WTC11 (cell line): Measurements from ENCODE around the gene POLE2. TPM values are rescaled to one million over a fixed set of nuclear protein-coding genes. Genes with fewer than 3 reads are reported as not detected.
"Not testable (repeated sequence)": the region's sequence is repeated elsewhere in the genome, so short reads cannot be mapped to it uniquely, and the experiment has no call there.

ENCODE experiments used
- ATAC-seq: fragments of 200-7000 bp; cut with Tn5 transposase; 2 replicates; pipeline ENCODE4 v1.10.0; 2021; ENCODE audit warnings: mild to moderate bottlenecking, moderate library complexity
- CTCF ChIA-PET: fragments of 300-600 bp; sonication (Branson Sonifier 250); formaldehyde crosslinking; loops from one replicate; lab custom pipeline; 2021; ENCODE audit warnings: antibody characterized with exemption; lab: Charles Lee
- POLR2A ChIA-PET: fragments of 350-600 bp; sonication (Branson Sonifier 250); formaldehyde crosslinking; loops from one replicate; lab custom pipeline; 2021; ENCODE audit warnings: antibody characterized with exemption; lab: Charles Lee
- DNase-seq: peaks from one replicate; pipeline ENCODE4 v3.0.0; 2021; ENCODE audit warnings: low spot score
- H3K27ac Mint-ChIP-seq: 2 replicates; pipeline ENCODE4 v1.8.0; 2021; ENCODE audit warnings: mixed read lengths
- H3K27me3 Mint-ChIP-seq: 2 replicates; pipeline ENCODE4 v1.8.0; 2021; ENCODE audit warnings: low read depth, mild to moderate bottlenecking, moderate library complexity, mixed read lengths
- H3K36me3 Mint-ChIP-seq: 2 replicates; pipeline ENCODE4 v1.8.0; 2021; ENCODE audit warnings: mixed read lengths
- H3K4me1 Mint-ChIP-seq: 2 replicates; pipeline ENCODE4 v1.8.0; 2022; ENCODE audit warnings: mixed read lengths
- H3K4me3 Mint-ChIP-seq: 2 replicates; pipeline ENCODE4 v1.8.0; 2021; ENCODE audit warnings: mild to moderate bottlenecking, moderate library complexity, mixed read lengths
- H3K9me3 Mint-ChIP-seq: 2 replicates; pipeline ENCODE4 v1.8.0; 2021; ENCODE audit warnings: mixed read lengths
- ESRRA ChIP-seq: sonication (generic); formaldehyde crosslinking; IDR thresholded peaks from 2 replicates; pipeline ENCODE4 v1.8.1; 2022; ENCODE audit warnings: mild to moderate bottlenecking, missing genetic modification reagents, borderline replicate concordance
- FOXK1 ChIP-seq: sonication (generic); formaldehyde crosslinking; IDR thresholded peaks from 2 replicates; pipeline ENCODE4 v1.8.0; 2022; ENCODE audit warnings: mild to moderate bottlenecking, moderate library complexity, missing genetic modification reagents
- GABPB1 ChIP-seq: sonication (generic); formaldehyde crosslinking; IDR thresholded peaks from 2 replicates; pipeline ENCODE4 v1.8.1; 2023; ENCODE audit warnings: mild to moderate bottlenecking, missing genetic modification reagents
- NFATC4 ChIP-seq: fragments of 250-450 bp; sonication (Bioruptor Pico); IDR thresholded peaks from 2 replicates; pipeline ENCODE4 v1.9.0; 2021; ENCODE audit warnings: mild to moderate bottlenecking
- NR2C2 ChIP-seq: sonication (generic); formaldehyde crosslinking; IDR thresholded peaks from 2 replicates; pipeline ENCODE4 v1.8.0; 2022; ENCODE audit warnings: mild to moderate bottlenecking, missing genetic modification reagents
- SMAD3 ChIP-seq: sonication (generic); formaldehyde crosslinking; IDR thresholded peaks from 2 replicates; pipeline ENCODE4 v1.8.0; 2022; ENCODE audit warnings: missing genetic modification reagents, mild to moderate bottlenecking, borderline replicate concordance
- SP1 ChIP-seq: sonication (generic); formaldehyde crosslinking; conservative IDR thresholded peaks from 2 replicates; pipeline ENCODE4 v1.8.1; 2022; ENCODE audit warnings: missing genetic modification reagents
- TCF7 ChIP-seq: sonication (generic); formaldehyde crosslinking; IDR thresholded peaks from 2 replicates; pipeline ENCODE4 v1.8.0; 2022; ENCODE audit warnings: mild to moderate bottlenecking, low read depth, missing genetic modification reagents, moderate library complexity
- TP53 ChIP-seq: sonication (generic); formaldehyde crosslinking; IDR thresholded peaks from 2 replicates; pipeline ENCODE4 v1.8.1; 2023; ENCODE audit warnings: mild to moderate bottlenecking, missing genetic modification reagents
- ZNF121 ChIP-seq: sonication (generic); formaldehyde crosslinking; IDR thresholded peaks from 2 replicates; pipeline ENCODE4 v1.8.0; 2023; ENCODE audit warnings: missing genetic modification reagents
- ZNF138 ChIP-seq: sonication (generic); formaldehyde crosslinking; conservative IDR thresholded peaks from 2 replicates; pipeline ENCODE4 v1.8.1; 2022; ENCODE audit warnings: mild to moderate bottlenecking, moderate library complexity, missing genetic modification reagents
- ZNF263 ChIP-seq: sonication (generic); formaldehyde crosslinking; IDR thresholded peaks from 2 replicates; pipeline ENCODE4 v1.8.1; 2022; ENCODE audit warnings: low read depth, mild to moderate bottlenecking, moderate library complexity, missing genetic modification reagents
- ZNF396 ChIP-seq: fragments of 250-450 bp; sonication (Bioruptor Pico); IDR thresholded peaks from 2 replicates; pipeline ENCODE4 v1.8.0; 2021; ENCODE audit warnings: mild to moderate bottlenecking, moderate library complexity, borderline replicate concordance
- total RNA-seq: library from RNA; stranded (reverse); gene quantifications from 3 replicates; pipeline ENCODE4 v1.2.3, GENCODE V29; 2021
- TF ChIP-seq, protein P1 (sequence below): sonication (generic); formaldehyde crosslinking; IDR thresholded peaks from 2 replicates; pipeline ENCODE4 v1.8.1; 2023; ENCODE audit warnings: mild to moderate bottlenecking, moderate library complexity, missing genetic modification reagents
- TF ChIP-seq, protein P2 (sequence below): sonication (generic); formaldehyde crosslinking; IDR thresholded peaks from 2 replicates; pipeline ENCODE4 v1.8.1; 2023; ENCODE audit warnings: mild to moderate bottlenecking, missing genetic modification reagents
- TF ChIP-seq, protein P3 (sequence below): sonication (generic); formaldehyde crosslinking; IDR thresholded peaks from 2 replicates; pipeline ENCODE4 v1.8.0; 2023; ENCODE audit warnings: missing genetic modification reagents, mild to moderate bottlenecking, borderline replicate concordance
- TF ChIP-seq, protein P4 (sequence below): sonication (generic); formaldehyde crosslinking; IDR thresholded peaks from 2 replicates; pipeline ENCODE4 v1.8.1; 2023; ENCODE audit warnings: mild to moderate bottlenecking, missing genetic modification reagents, moderate library complexity

POLE2 gene
- total RNA-seq, 1 experiment from 2014 or later, result 24.6 TPM

DNA sequence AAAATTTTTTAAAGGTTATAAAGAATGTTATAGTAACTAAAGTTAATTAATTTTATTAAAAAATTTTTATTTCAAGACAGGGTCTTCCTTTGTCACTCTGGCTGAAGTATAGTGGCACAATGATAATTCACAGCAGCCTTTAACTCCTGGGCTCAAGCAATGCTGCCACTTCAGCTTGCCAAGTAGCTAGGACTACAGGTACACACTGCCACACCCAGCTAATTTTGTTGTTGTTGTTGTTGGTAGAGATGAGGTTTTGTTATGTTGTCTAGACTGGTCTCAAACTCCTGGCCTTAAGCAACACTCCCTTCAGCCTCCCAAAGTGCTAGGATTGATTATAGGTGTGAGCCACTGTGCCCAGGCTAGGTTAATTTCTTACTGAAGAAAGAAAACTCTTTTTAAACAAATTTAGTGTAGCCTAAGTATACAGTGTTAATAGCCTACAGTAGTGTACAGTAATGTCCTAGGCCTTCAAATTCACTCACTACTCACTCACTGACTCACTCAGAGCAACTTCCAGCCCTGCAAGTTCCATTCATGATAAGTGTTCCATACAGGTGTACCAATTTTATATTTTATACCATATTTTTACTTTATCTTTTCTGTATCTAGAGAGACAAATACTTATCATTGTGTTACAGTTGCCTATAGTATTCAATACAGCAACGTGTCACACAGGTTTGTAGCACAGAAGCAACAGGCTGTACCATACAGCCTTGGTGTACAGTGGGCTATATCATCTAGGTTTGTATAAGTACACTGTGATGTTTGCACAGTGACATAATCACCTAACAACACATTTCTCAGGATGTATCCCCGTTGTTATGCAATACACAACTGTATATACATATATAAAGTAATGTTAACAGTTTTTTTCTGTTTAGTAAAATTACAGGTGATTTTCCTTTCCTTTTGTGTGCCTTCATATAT is 28.2 kb downstream of the POLE2 start (continued):
- TF ChIP-seq GABPB1 (CRISPR knock-in tag) (0 out of 2 replicates have a peak, but pooled peaks have one; percentile 25), SMAD3 (CRISPR knock-in tag) (no peak), TP53 (CRISPR knock-in tag) (no peak)
- TF ChIP-seq, protein P1, sequence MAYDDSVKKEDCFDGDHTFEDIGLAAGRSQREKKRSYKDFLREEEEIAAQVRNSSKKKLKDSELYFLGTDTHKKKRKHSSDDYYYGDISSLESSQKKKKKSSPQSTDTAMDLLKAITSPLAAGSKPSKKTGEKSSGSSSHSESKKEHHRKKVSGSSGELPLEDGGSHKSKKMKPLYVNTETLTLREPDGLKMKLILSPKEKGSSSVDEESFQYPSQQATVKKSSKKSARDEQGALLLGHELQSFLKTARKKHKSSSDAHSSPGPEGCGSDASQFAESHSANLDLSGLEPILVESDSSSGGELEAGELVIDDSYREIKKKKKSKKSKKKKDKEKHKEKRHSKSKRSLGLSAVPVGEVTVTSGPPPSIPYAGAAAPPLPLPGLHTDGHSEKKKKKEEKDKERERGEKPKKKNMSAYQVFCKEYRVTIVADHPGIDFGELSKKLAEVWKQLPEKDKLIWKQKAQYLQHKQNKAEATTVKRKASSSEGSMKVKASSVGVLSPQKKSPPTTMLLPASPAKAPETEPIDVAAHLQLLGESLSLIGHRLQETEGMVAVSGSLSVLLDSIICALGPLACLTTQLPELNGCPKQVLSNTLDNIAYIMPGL (CRISPR knock-in tag), result no peak
- TF ChIP-seq, all 79 proteins: peak for 1

DNA sequence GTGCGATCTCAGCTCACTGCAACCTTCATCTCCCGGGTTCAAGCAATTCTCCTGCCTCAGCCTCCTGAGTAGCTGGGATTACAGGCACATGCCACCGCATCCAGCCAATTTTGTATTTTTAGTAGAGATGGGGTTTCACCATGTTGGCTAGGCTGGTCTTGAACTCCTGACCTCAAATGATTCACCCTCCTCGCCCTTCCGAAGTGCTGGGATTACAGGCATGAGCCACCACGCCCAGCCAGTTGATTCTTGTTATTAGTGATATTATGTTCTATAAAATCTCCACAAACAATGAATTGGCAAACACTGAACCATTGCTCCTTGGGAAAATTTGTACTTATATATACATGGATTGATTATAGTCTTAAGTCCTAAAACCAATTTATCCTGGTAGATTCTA is 30.5 kb downstream of the POLE2 start:
- H3K9me3 Mint-ChIP-seq, H3K36me3 Mint-ChIP-seq, DNase-seq, CTCF ChIA-PET, H3K27me3 Mint-ChIP-seq, POLR2A ChIA-PET, H3K4me3 Mint-ChIP-seq, H3K4me1 Mint-ChIP-seq, H3K27ac Mint-ChIP-seq, ATAC-seq: not testable (repeated sequence)

DNA sequence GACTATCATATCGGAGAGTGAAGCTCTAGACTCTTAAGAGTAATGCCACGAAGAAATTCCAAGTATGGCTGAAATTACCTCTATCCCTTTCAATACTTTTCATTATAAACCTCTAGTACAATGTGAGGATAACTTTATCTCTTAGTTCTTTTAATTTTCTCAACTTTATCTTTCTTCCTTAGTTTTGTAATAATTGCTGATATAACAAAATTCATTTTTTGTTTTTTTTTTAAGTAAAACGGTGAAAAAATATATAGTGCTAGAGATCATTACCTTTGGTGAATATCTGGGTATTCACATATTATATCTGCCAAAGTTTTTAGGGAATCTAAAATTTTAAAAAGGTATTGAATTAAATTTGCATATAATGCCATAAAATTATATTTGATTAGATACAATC is 33.5 kb downstream of the POLE2 start:
- Mint-ChIP-seq H3K4me1 (no peaks in the 10 kb centered on the region), H3K27me3 (no peaks in the 10 kb centered on the region), H3K4me3 (no peak overlapping the region), H3K27ac (no peak overlapping the region), H3K36me3 (peaks cover 14% of the 10 kb centered on the region), H3K9me3 (no peaks in the 10 kb centered on the region)
- DNase-seq (no peak), ATAC-seq (no peak)
- TF ChIP-seq, protein P2, sequence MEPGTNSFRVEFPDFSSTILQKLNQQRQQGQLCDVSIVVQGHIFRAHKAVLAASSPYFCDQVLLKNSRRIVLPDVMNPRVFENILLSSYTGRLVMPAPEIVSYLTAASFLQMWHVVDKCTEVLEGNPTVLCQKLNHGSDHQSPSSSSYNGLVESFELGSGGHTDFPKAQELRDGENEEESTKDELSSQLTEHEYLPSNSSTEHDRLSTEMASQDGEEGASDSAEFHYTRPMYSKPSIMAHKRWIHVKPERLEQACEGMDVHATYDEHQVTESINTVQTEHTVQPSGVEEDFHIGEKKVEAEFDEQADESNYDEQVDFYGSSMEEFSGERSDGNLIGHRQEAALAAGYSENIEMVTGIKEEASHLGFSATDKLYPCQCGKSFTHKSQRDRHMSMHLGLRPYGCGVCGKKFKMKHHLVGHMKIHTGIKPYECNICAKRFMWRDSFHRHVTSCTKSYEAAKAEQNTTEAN (CRISPR knock-in tag), result no peak
- TF ChIP-seq ZNF138 (no peak), ESRRA (no peak), ZNF396 (CRISPR knock-in tag) (no peak), ZNF263 (CRISPR knock-in tag) (no peak)
- CTCF ChIA-PET, result interaction anchor here (1.0 kb wide), 1 partner anchor 21 kb away, joined by 3 read pairs; no protein-coding TSS in a partner anchor
- POLR2A ChIA-PET, result interaction anchor here (0.6 kb wide), 1 partner anchor 234 kb away, joined by 4 read pairs; no protein-coding TSS in a partner anchor

DNA sequence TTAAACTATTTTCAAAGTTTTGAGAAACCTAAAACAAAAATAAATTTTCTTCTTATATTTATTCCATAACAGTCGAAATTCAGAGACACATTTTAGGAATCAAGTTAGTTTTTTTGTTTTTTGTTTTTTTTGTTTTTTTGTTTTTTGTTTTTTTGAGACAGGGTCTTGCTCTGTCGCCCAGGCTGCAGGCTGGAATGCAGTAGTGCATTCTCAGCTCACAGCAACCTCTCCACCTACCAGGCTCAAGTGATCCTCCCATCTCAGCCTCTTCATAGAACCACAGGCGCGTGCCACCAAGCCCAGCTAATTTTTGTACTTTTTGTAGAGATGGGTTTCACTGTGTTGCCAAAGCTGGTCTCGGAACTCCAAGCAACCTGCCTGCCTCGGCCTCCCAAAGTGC is 34.5 kb downstream of the POLE2 start:
- Mint-ChIP-seq H3K4me3 (no peak overlapping the region), H3K36me3 (peaks cover 16% of the 10 kb centered on the region), H3K27ac (no peak overlapping the region), H3K27me3 (no peaks in the 10 kb centered on the region), H3K9me3 (no peaks in the 10 kb centered on the region), H3K4me1 (no peaks in the 10 kb centered on the region)
- no peak for DNase-seq
- no peak for ATAC-seq
- POLR2A ChIA-PET, result no interaction called here
- CTCF ChIA-PET, result no interaction called here
- TF ChIP-seq TCF7 (no peak), ZNF121 (CRISPR knock-in tag) (peak; percentile 89; the same call in 1 of the 2 replicates)

DNA sequence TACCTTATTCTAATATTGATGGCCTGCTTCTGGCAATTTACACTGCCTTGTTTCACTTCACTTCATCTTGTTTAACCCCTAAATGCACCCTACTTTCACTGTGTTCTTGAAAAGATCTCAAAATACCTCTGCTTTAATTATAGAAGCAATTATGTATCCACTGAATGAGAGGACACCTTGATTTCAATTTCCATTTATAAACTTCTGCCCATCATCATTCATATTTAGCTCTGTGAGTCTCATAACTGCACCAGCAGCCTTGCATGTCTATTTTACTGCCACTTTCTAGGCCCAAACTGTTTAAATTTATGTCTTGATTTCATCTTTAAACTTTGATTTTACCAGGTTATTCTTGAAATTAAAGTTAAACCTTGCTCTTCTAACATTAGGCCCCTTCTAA is 45.9 kb downstream of the POLE2 start:
- ATAC-seq (no peak), DNase-seq (no peak)
- H3K36me3 Mint-ChIP-seq, result peaks cover 28% of the 10 kb centered on the region
- H3K4me3 Mint-ChIP-seq, result no peak overlapping the region
- H3K27ac Mint-ChIP-seq, result peak overlapping the region; percentile 68
- H3K9me3 Mint-ChIP-seq, result no peaks in the 10 kb centered on the region
- CTCF ChIA-PET, result no interaction called here
- H3K27me3 Mint-ChIP-seq, result no peaks in the 10 kb centered on the region
- peaks cover 14% of the 10 kb centered on the region for H3K4me1 Mint-ChIP-seq
- POLR2A ChIA-PET, result no interaction called here
- TF ChIP-seq FOXK1 (CRISPR knock-in tag) (no peak), SP1 (CRISPR knock-in tag) (no peak), NFATC4 (CRISPR knock-in tag) (no peak), NR2C2 (CRISPR knock-in tag) (no peak)
- TF ChIP-seq, protein P1 (CRISPR knock-in tag), result no peak
- TF ChIP-seq, protein P3, sequence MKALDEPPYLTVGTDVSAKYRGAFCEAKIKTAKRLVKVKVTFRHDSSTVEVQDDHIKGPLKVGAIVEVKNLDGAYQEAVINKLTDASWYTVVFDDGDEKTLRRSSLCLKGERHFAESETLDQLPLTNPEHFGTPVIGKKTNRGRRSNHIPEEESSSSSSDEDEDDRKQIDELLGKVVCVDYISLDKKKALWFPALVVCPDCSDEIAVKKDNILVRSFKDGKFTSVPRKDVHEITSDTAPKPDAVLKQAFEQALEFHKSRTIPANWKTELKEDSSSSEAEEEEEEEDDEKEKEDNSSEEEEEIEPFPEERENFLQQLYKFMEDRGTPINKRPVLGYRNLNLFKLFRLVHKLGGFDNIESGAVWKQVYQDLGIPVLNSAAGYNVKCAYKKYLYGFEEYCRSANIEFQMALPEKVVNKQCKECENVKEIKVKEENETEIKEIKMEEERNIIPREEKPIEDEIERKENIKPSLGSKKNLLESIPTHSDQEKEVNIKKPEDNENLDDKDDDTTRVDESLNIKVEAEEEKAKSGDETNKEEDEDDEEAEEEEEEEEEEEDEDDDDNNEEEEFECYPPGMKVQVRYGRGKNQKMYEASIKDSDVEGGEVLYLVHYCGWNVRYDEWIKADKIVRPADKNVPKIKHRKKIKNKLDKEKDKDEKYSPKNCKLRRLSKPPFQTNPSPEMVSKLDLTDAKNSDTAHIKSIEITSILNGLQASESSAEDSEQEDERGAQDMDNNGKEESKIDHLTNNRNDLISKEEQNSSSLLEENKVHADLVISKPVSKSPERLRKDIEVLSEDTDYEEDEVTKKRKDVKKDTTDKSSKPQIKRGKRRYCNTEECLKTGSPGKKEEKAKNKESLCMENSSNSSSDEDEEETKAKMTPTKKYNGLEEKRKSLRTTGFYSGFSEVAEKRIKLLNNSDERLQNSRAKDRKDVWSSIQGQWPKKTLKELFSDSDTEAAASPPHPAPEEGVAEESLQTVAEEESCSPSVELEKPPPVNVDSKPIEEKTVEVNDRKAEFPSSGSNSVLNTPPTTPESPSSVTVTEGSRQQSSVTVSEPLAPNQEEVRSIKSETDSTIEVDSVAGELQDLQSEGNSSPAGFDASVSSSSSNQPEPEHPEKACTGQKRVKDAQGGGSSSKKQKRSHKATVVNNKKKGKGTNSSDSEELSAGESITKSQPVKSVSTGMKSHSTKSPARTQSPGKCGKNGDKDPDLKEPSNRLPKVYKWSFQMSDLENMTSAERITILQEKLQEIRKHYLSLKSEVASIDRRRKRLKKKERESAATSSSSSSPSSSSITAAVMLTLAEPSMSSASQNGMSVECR (CRISPR knock-in tag), result no peak
- TF ChIP-seq, protein P4, sequence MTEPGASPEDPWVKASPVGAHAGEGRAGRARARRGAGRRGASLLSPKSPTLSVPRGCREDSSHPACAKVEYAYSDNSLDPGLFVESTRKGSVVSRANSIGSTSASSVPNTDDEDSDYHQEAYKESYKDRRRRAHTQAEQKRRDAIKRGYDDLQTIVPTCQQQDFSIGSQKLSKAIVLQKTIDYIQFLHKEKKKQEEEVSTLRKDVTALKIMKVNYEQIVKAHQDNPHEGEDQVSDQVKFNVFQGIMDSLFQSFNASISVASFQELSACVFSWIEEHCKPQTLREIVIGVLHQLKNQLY, result no peak
